HCT116 (cell line): ENCODE data around the gene EXOC6B. TPM values are rescaled to one million over a fixed set of nuclear protein-coding genes. Genes with fewer than 3 reads are reported as not detected.

Source experiments
- ATAC-seq: fragments of 200-7000 bp; cut with Tn5 transposase; 2 replicates; pipeline ENCODE4 v1.9.1; 2020; ENCODE audit warnings: mild to moderate bottlenecking, moderate library complexity
- BruUV-seq: library from RNA; stranded (reverse); fragments of 400-500 nt; replicated peaks from 2 replicates; lab custom pipeline; 2021; lab: Mats Ljungman, UMichigan
- CTCF ChIA-PET: fragments of 300-600 bp; sonication (Branson Sonifier 250); formaldehyde crosslinking; loops from one replicate; lab custom pipeline; 2021; ENCODE audit warnings: antibody characterized with exemption; lab: Charles Lee
- POLR2A ChIA-PET: fragments of 300-600, 350-600 bp; sonication (Branson Sonifier 250); formaldehyde crosslinking; loops from one replicate; lab custom pipeline; 2021; ENCODE audit warnings: antibody characterized with exemption; lab: Charles Lee
- RAD21 ChIA-PET, 2 experiments: fragments of 300-600 bp; sonication (Branson Sonifier 250); formaldehyde crosslinking; loops; one replicate each; lab custom pipeline; 2023; ENCODE audit warnings: low total read pairs in 2 of 2; ENCODE audit not compliant: uncharacterized antibody in 2 of 2, unreplicated experiment in 2 of 2, low non-redundant PET in 1 of 2; lab: Charles Lee
- DNase-seq: peaks from one replicate; pipeline ENCODE4 v3.0.0-alpha.2; 2010; ENCODE audit warnings: low read depth, low spot score
- H2AFZ ChIP-seq: fragments of 200-600 bp; shearing (Covaris generic), sonication (generic); 2 replicates; pipeline ENCODE4 v1.6.1; 2017; ENCODE audit warnings: low read depth, mixed run types, mixed read lengths, antibody characterized with exemption, low read length; ENCODE audit not compliant: poor library complexity, severe bottlenecking
- H3K27ac ChIP-seq: 2 replicates; pipeline ENCODE4 v1.5.1; 2012; ENCODE audit warnings: low read depth, low read length
- H3K27me3 ChIP-seq: fragments of 200-600 bp; sonication (generic); 2 replicates; pipeline ENCODE4 v1.6.1; 2016; ENCODE audit warnings: mixed run types, low read length, mixed read lengths; ENCODE audit not compliant: insufficient read depth
- H3K36me3 ChIP-seq, 2 experiments: fragments of 200-500 bp in 1 of 2; fragments of 200-600 bp in 1 of 2; sonication (Bioruptor generic) in 1 of 2; sonication (generic) in 1 of 2; 2 replicates each; pipeline versions ENCODE4 v1.5.1 to v1.6.1; 2014 to 2016; ENCODE audit warnings: low read length in 2 of 2, inconsistent platforms in 1 of 2, mixed read lengths in 1 of 2, mixed run types in 1 of 2; ENCODE audit not compliant: insufficient read depth in 2 of 2, control insufficient read depth in 1 of 2
- H3K4me1 ChIP-seq, 2 experiments: fragments of 200-600 bp in 1 of 2; sonication (generic) in 1 of 2; 2 replicates each; pipeline versions ENCODE4 v1.5.1 to v1.6.1; 2012 to 2017; ENCODE audit warnings: low read length in 2 of 2, inconsistent platforms in 1 of 2, mild to moderate bottlenecking in 1 of 2, mixed read lengths in 1 of 2, mixed run types in 1 of 2, moderate library complexity in 1 of 2; ENCODE audit not compliant: insufficient read depth in 2 of 2, control insufficient read depth in 1 of 2
- H3K4me2 ChIP-seq: fragments of 200-600 bp; sonication (generic); 2 replicates; pipeline ENCODE4 v1.6.1; 2017; ENCODE audit warnings: mixed run types, low read length, mixed read lengths
- H3K4me3 ChIP-seq, 2 experiments: fragments of 200-600 bp in 1 of 2; sonication (generic) in 1 of 2; replicated peaks in 1 of 2; 2 replicates each; pipeline ENCODE4 v1.5.1; 2011 to 2016; ENCODE audit warnings: low read length in 2 of 2, control low read depth in 1 of 2, low read depth in 1 of 2, mild to moderate bottlenecking in 1 of 2, mixed read lengths in 1 of 2, mixed run types in 1 of 2
- H3K79me2 ChIP-seq: fragments of 200-600 bp; sonication (generic); 2 replicates; pipeline ENCODE4 v1.6.1; 2017; ENCODE audit warnings: mild to moderate bottlenecking, mixed run types, low read length, moderate library complexity, mixed read lengths; ENCODE audit not compliant: insufficient read depth
- H3K9ac ChIP-seq: fragments of 200-600 bp; sonication (generic); 2 replicates; pipeline ENCODE4 v1.6.1; 2016; ENCODE audit warnings: low read length, mixed read lengths
- H3K9me2 ChIP-seq: fragments of 200-600 bp; sonication (generic), shearing (Covaris generic); 2 replicates; pipeline ENCODE4 v1.6.1; 2017; ENCODE audit warnings: mixed run types, mild to moderate bottlenecking, moderate library complexity; ENCODE audit not compliant: insufficient read depth
- H3K9me3 ChIP-seq, 2 experiments: fragments of 200-500 bp in 1 of 2; fragments of 200-600 bp in 1 of 2; sonication (Bioruptor generic) in 1 of 2; sonication (generic) in 1 of 2; 2 replicates each; pipeline ENCODE4 v1.6.1; 2014 to 2017; ENCODE audit warnings: low read length in 2 of 2, mixed read lengths in 2 of 2, inconsistent platforms in 1 of 2, low read depth in 1 of 2, mild to moderate bottlenecking in 1 of 2, mixed run types in 1 of 2, moderate library complexity in 1 of 2; ENCODE audit not compliant: control insufficient read depth in 1 of 2, insufficient read depth in 1 of 2
- H4K20me1 ChIP-seq: fragments of 200-600 bp; sonication (generic), shearing (Covaris generic); 2 replicates; pipeline ENCODE4 v1.6.1; 2017; ENCODE audit warnings: mixed run types, mild to moderate bottlenecking, moderate library complexity; ENCODE audit not compliant: insufficient read depth
- CBX3 ChIP-seq: IDR thresholded peaks from 2 replicates; pipeline ENCODE4 v1.6.1; 2012; ENCODE audit warnings: low read depth
- CEBPB ChIP-seq: IDR thresholded peaks from 2 replicates; pipeline ENCODE4 v1.6.1; 2012; ENCODE audit warnings: low read depth
- EGR1 ChIP-seq: IDR thresholded peaks from 2 replicates; pipeline ENCODE4 v1.6.1; 2012; ENCODE audit warnings: low read depth
- EZH2phosphoT487 ChIP-seq: fragments of 200-600 bp; IDR thresholded peaks from 2 replicates; pipeline ENCODE4 v1.6.1; 2018; ENCODE audit warnings: antibody characterized with exemption, borderline replicate concordance
- FOSL1 ChIP-seq: IDR thresholded peaks from 2 replicates; pipeline ENCODE4 v1.6.1; 2012; ENCODE audit warnings: low read depth
- JUND ChIP-seq: IDR thresholded peaks from 2 replicates; pipeline ENCODE4 v1.6.1; 2012
- POLR2A ChIP-seq: IDR thresholded peaks from 2 replicates; pipeline ENCODE4 v1.7.0; 2011; ENCODE audit warnings: borderline replicate concordance; ENCODE audit not compliant: insufficient read depth, insufficient read length; ENCODE audit errors: extremely low read depth
- RAD21 ChIP-seq: IDR thresholded peaks from 2 replicates; pipeline ENCODE4 v1.6.1; 2012; ENCODE audit warnings: low read depth, mild to moderate bottlenecking
- SIN3A ChIP-seq: IDR thresholded peaks from 2 replicates; pipeline ENCODE4 v1.6.1; 2012; ENCODE audit warnings: low read depth
- SP1 ChIP-seq: IDR thresholded peaks from 2 replicates; pipeline ENCODE4 v1.6.1; 2012; ENCODE audit warnings: low read depth
- TCF7L2 ChIP-seq: IDR thresholded peaks from 2 replicates; pipeline ENCODE4 v1.7.0; 2011; ENCODE audit warnings: borderline replicate concordance, inconsistent platforms; ENCODE audit not compliant: insufficient read depth, insufficient read length; ENCODE audit errors: extremely low read depth
- YY1 ChIP-seq: IDR thresholded peaks from 2 replicates; pipeline ENCODE4 v1.6.1; 2011; ENCODE audit warnings: low read length, low read depth, moderate library complexity, mild to moderate bottlenecking; ENCODE audit not compliant: insufficient replicate concordance; ENCODE audit errors: extremely low read depth
- ZFX ChIP-seq: fragments of 450-650 bp; IDR thresholded peaks from 2 replicates; pipeline ENCODE4 v1.6.1; 2017
- ZNF274 ChIP-seq: fragments of 200-500 bp; sonication (Bioruptor generic); IDR thresholded peaks from 2 replicates; pipeline ENCODE4 v1.6.1; 2014; ENCODE audit warnings: mild to moderate bottlenecking, low read depth, low read length, inconsistent platforms
- intact Hi-C: fragments of 100-400 bp; cut with micrococcal nuclease; formaldehyde crosslinking; loops from 2 replicates; pipeline ENCODE4 v1.10.0; 2022
- total RNA-seq: library from RNA; stranded (reverse); gene quantifications from one replicate; pipeline ENCODE4 v1.2.1, GENCODE V29; 2021; ENCODE audit not compliant: unreplicated experiment
- TF ChIP-seq, protein P1 (sequence below): IDR thresholded peaks from 2 replicates; pipeline ENCODE4 v1.6.1; 2012
- TF ChIP-seq, protein P2 (sequence below): IDR thresholded peaks from 2 replicates; pipeline ENCODE4 v1.6.1; 2012

The EXOC6B gene
- total RNA-seq, 1 experiment from 2014 or later: 25.4 TPM

DNA sequence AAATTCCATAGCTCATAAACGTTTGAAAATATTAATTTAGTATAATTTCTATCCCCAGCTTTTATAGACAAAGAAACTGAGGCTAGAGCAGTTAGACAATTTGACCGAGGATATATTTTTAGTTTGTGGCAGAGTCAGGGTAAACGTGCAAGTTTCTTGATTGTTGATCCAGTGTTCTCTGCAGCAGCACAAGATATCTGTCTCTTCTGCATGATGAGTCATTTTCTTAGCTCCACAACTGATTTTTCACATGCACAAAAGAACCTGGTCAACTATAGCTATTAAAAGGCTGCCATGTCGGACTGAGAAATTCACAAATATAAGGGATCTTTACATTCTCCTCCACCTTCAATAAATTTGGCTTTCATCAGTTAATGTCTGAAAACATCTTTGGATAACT is 534.8 kb downstream of the EXOC6B start:
- ChIA-PET RAD21 (no interaction called here), POLR2A (no interaction called here), CTCF (interaction anchor here (1.2 kb wide), 1 partner anchor 141 kb away, joined by 3 read pairs; no protein-coding TSS in a partner anchor)
- no peak for TF ChIP-seq EZH2phosphoT487
- TF ChIP-seq POLR2A: no peak
- no peak for TF ChIP-seq EGR1
- no peak for TF ChIP-seq ZNF274
- TF ChIP-seq YY1: no peak
- TF ChIP-seq, protein P1, sequence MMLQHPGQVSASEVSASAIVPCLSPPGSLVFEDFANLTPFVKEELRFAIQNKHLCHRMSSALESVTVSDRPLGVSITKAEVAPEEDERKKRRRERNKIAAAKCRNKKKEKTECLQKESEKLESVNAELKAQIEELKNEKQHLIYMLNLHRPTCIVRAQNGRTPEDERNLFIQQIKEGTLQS: no peak
- TF ChIP-seq, protein P2, sequence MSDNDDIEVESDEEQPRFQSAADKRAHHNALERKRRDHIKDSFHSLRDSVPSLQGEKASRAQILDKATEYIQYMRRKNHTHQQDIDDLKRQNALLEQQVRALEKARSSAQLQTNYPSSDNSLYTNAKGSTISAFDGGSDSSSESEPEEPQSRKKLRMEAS: no peak
- no peak for TF ChIP-seq SP1
- no peak for TF ChIP-seq CEBPB
- TF ChIP-seq ZFX: no peak
- TF ChIP-seq JUND: no peak
- TF ChIP-seq CBX3: no peak
- no peak for TF ChIP-seq TCF7L2
- TF ChIP-seq SIN3A: no peak
- TF ChIP-seq FOSL1: no peak
- TF ChIP-seq RAD21: no peak
- Histone ChIP-seq H3K9me2 (no peaks in the 10 kb centered on the region), H4K20me1 (no peaks in the 10 kb centered on the region; the same call in 1 of the 2 replicates), H3K4me3 (no peak overlapping the region), H2AFZ (no peak overlapping the region), H3K4me2 (no peak overlapping the region), H3K4me1 (no peaks in the 10 kb centered on the region), H3K27ac (no peak overlapping the region), H3K27me3 (no peaks in the 10 kb centered on the region), H3K9me3 (no peaks in the 10 kb centered on the region), H3K79me2 (no peaks in the 10 kb centered on the region), H3K9ac (no peak overlapping the region), H3K36me3 (no peaks in the 10 kb centered on the region)
- intact Hi-C loops: no loop called here
- no peak for ATAC-seq
- BruUV-seq: no TSS peak
- DNase-seq: no peak
